Hepatocyte (in vitro differentiated cells): ENCODE data around the gene SEC23IP. TPM values are rescaled to one million over a fixed set of nuclear protein-coding genes. Genes with fewer than 3 reads are reported as not detected.
A peak's percentile ranks its signal among the peaks of the same experiment; 100 is the strongest.
"Not testable (repeated sequence)": the region's sequence is repeated elsewhere in the genome, so short reads cannot be mapped to it uniquely, and the experiment has no call there.

Source experiments
- DNase-seq: peaks from one replicate; pipeline ENCODE4 v3.0.0-alpha.2; 2016; ENCODE audit warnings: low spot score
- H2AFZ ChIP-seq: fragments of 200-600 bp; sonication (generic); 2 replicates; pipeline ENCODE4 v1.6.0; 2016; ENCODE audit warnings: antibody characterized with exemption, mild to moderate bottlenecking
- H3K27ac ChIP-seq: fragments of 200-600 bp; sonication (generic); 2 replicates; pipeline ENCODE4 v1.5.1; 2016; ENCODE audit warnings: mild to moderate bottlenecking
- H3K27me3 ChIP-seq: fragments of 200-600 bp; sonication (generic); 2 replicates; pipeline ENCODE4 v1.6.1; 2016
- H3K36me3 ChIP-seq: fragments of 200-600 bp; sonication (generic); replicated peaks from 2 replicates; pipeline ENCODE4 v1.5.1; 2016; ENCODE audit warnings: low read depth; ENCODE audit not compliant: insufficient read depth
- H3K4me1 ChIP-seq: fragments of 200-600 bp; sonication (generic); 2 replicates; pipeline ENCODE4 v1.5.1; 2016; ENCODE audit warnings: mild to moderate bottlenecking, moderate library complexity; ENCODE audit not compliant: insufficient read depth
- H3K4me2 ChIP-seq: fragments of 200-600 bp; sonication (generic); 2 replicates; pipeline ENCODE4 v1.6.0; 2016
- H3K4me3 ChIP-seq: fragments of 200-600 bp; sonication (generic); 2 replicates; pipeline ENCODE4 v1.5.1; 2016; ENCODE audit warnings: mild to moderate bottlenecking
- H3K79me2 ChIP-seq: fragments of 200-600 bp; sonication (generic); 2 replicates; pipeline ENCODE4 v1.6.0; 2017; ENCODE audit warnings: mild to moderate bottlenecking
- H3K9me2 ChIP-seq: fragments of 200-600 bp; sonication (generic); replicated peaks from 2 replicates; pipeline ENCODE4 v1.6.0; 2017; ENCODE audit warnings: mild to moderate bottlenecking; ENCODE audit not compliant: insufficient read depth
- H3K9me3 ChIP-seq: fragments of 200-600 bp; sonication (generic); 2 replicates; pipeline ENCODE4 v1.5.1; 2016; ENCODE audit warnings: low read depth, mild to moderate bottlenecking
- H4K20me1 ChIP-seq: fragments of 200-600 bp; sonication (generic); 2 replicates; pipeline ENCODE4 v1.6.0; 2016; ENCODE audit warnings: mild to moderate bottlenecking; ENCODE audit not compliant: insufficient read depth, poor library complexity, severe bottlenecking
- EZH2 ChIP-seq: fragments of 200-600 bp; sonication (generic); IDR thresholded peaks from 2 replicates; pipeline ENCODE4 v1.6.1; 2016; ENCODE audit warnings: antibody characterized with exemption, mild to moderate bottlenecking, borderline replicate concordance
- EZH2phosphoT487 ChIP-seq: fragments of 200-600 bp; sonication (generic); IDR thresholded peaks from one replicate; pipeline ENCODE4 v1.6.1; 2018; ENCODE audit warnings: antibody characterized with exemption, mild to moderate bottlenecking, low read depth, moderate library complexity; ENCODE audit not compliant: unreplicated experiment, severe bottlenecking
- WGBS: methylation state at CpG from one replicate; pipeline ENCODE4 v1.1.6; 2016; ENCODE audit warnings: low lambda C conversion rate; ENCODE audit errors: missing lambda C conversion rate; 5-methylcytosine and 5-hydroxymethylcytosine counted together
- polyA plus RNA-seq: library from polyadenylated mRNA; unstranded; fragments of >200 nt; fragmentation: Nextera tagmentation; extraction: Ambion mirVana; gene quantifications from 2 replicates; pipeline ENCODE4 v1.2.1, GENCODE V29; 2016
- total RNA-seq: library from RNA; depleted of rRNA; stranded (reverse); fragments of >200 nt; gene quantifications from 2 replicates; pipeline ENCODE4 v1.2.3, GENCODE V29; 2014
- TF ChIP-seq, protein P1 (sequence below): fragments of 200-600 bp; sonication (generic); IDR thresholded peaks from 2 replicates; pipeline ENCODE4 v1.5.1; 2016; ENCODE audit warnings: antibody characterized with exemption, mild to moderate bottlenecking; ENCODE audit not compliant: poor library complexity

The SEC23IP gene
- total and polyA plus RNA-seq, 2 experiments from 2014 or later, result 27.4 to 39.9 TPM

DNA sequence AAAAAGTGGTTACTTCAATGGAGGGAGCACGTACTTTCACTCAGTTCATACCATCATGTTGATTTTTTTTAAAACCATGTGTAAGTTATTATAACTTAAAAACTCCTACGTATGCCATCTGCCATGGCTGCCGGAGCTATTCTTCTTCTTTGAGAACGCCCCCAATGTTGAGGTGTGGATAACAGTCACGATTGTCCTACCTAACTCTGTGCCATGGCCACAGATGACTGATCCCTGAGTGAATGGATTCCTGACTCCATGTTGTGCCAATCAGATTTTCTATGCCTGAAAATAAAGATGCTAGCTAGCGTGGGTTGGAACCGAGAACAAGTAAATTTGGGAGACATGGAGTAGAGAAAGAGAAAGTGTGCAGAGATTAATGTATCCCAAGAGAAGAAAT lies 25.2 kb upstream of the SEC23IP start:
- TF ChIP-seq EZH2 (no peak), EZH2phosphoT487 (no peak)
- TF ChIP-seq, protein P1, sequence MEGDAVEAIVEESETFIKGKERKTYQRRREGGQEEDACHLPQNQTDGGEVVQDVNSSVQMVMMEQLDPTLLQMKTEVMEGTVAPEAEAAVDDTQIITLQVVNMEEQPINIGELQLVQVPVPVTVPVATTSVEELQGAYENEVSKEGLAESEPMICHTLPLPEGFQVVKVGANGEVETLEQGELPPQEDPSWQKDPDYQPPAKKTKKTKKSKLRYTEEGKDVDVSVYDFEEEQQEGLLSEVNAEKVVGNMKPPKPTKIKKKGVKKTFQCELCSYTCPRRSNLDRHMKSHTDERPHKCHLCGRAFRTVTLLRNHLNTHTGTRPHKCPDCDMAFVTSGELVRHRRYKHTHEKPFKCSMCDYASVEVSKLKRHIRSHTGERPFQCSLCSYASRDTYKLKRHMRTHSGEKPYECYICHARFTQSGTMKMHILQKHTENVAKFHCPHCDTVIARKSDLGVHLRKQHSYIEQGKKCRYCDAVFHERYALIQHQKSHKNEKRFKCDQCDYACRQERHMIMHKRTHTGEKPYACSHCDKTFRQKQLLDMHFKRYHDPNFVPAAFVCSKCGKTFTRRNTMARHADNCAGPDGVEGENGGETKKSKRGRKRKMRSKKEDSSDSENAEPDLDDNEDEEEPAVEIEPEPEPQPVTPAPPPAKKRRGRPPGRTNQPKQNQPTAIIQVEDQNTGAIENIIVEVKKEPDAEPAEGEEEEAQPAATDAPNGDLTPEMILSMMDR, result no peak
- Histone ChIP-seq H3K9me3 (no peaks in the 10 kb centered on the region), H3K4me2 (no peak overlapping the region), H3K4me1 (peaks cover 7% of the 10 kb centered on the region), H3K9me2 (no peaks in the 10 kb centered on the region), H3K4me3 (no peak overlapping the region), H3K27ac (no peak overlapping the region), H3K79me2 (peaks cover 97% of the 10 kb centered on the region), H2AFZ (no peak overlapping the region), H3K36me3 (no peaks in the 10 kb centered on the region), H3K27me3 (no peaks in the 10 kb centered on the region), H4K20me1 (peaks cover 39% of the 10 kb centered on the region)
- 93% methylated on average over 7 of the region's 7 CpGs for WGBS
- no peak for DNase-seq

DNA sequence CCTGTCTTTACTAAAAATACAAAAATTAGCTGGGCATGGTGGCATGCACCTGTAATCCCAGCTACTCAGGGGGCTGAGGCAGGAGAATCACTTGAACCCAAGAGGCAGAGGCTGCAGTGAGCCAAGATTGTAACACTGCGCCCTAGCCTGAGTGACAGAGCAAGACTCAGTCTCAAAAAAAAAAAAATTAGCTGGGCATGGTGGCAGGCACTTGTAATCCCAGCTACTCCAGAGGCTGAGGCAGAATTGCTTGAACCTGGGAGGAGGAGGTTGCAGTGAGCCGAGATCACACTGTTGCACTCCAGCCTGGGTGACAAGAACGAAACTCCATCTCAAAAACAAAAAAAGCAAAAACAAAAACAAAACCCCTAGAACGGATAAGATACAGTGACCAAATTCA lies 23.1 kb upstream of the SEC23IP start:
- H3K79me2 ChIP-seq, result peaks cover 79% of the 10 kb centered on the region
- H4K20me1 ChIP-seq, result peaks cover 39% of the 10 kb centered on the region
- peak overlapping the region; percentile 93 for H3K4me2 ChIP-seq
- H3K27ac ChIP-seq, H3K4me3 ChIP-seq, H3K9me3 ChIP-seq, DNase-seq, H2AFZ ChIP-seq, H3K9me2 ChIP-seq, H3K27me3 ChIP-seq, H3K36me3 ChIP-seq: not testable (repeated sequence)
- 93% methylated on average over 4 of the region's 4 CpGs for WGBS
- peaks cover 17% of the 10 kb centered on the region for H3K4me1 ChIP-seq

DNA sequence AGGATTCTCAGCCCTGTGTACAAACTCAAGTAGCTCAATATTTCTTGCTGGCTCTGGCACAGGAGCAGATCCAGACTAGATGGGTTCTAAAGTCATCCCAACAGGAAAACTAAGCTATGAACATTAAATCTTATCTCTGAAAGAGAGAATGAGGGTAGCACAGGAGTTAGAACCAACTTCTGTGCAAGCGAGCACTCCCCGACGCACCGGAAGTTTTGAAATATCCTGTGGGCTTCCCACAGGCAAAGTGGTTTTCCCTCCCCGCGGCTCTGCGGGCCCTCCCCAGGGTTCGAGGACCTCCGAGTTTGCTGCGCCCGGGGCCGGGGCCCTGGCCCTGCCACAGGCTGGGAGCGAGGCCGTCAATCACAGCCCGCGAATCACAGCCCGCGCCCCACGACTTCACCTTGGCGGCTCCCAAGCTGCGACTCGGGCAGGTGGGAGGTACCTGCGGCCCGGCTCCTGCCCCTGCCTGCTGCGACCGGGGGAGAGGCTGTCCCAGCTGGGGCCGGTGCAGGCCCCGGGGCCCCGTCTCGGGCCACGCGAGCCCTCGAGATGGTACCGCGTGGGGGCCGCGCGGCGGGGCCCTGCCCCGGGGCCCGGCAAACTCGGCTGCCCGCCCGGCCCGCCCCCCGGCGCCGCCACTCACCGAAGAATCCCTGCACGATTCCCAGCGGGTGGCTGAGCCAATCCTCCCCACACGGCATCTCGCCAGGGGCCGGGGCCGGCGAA lies 20.5 kb upstream of the SEC23IP start:
- Histone ChIP-seq H3K4me3 (peak overlapping the region; percentile 37), H3K4me1 (peaks cover 17% of the 10 kb centered on the region), H3K9me2 (no peaks in the 10 kb centered on the region), H3K9me3 (no peaks in the 10 kb centered on the region), H2AFZ (peak overlapping the region; percentile 13), H3K27ac (peak overlapping the region; percentile 85), H3K36me3 (no peaks in the 10 kb centered on the region), H4K20me1 (peaks cover 39% of the 10 kb centered on the region), H3K4me2 (peak overlapping the region; percentile 93), H3K27me3 (no peaks in the 10 kb centered on the region), H3K79me2 (peaks cover 54% of the 10 kb centered on the region)
- peak; percentile 75 for DNase-seq
- TF ChIP-seq, protein P1, result no peak
- TF ChIP-seq EZH2 (no peak), EZH2phosphoT487 (no peak)
- 2% methylated on average over 20 of the region's 56 CpGs for WGBS

DNA sequence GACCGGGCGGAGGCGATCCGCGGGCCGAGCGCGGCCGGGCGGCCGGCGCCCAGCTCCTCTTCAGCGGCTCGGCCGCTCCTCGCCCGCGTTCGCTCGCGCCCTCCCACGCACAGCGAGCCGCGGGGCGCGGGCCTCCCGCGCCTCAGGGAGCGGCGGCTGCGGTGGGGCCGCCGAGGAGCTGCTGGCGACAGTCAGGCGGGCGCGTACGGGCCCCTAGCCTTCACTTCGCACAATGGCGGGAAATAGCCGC lies 20.0 kb upstream of the SEC23IP start, which contains the start of gene MCMBP:
MCMBP (minus strand) TSS at position 234 of the 250 bp plus-strand sequence. CDS start 259 bp downstream, outside the sequence.
- H3K79me2 ChIP-seq, result peaks cover 50% of the 10 kb centered on the region
- WGBS, result under 1% methylated on average over 42 of the region's 42 CpGs
- TF ChIP-seq EZH2 (no peak), EZH2phosphoT487 (no peak)
- TF ChIP-seq, protein P1, result no peak

More for the DNA sequence above, 20.0 kb upstream of the SEC23IP start, which contains the start of gene MCMBP:
- peak within 1 kb of the TSS; percentile 80 for H2AFZ ChIP-seq
- H3K4me1 ChIP-seq, result peaks cover 17% of the 10 kb centered on the region
- no peaks in the 10 kb centered on the region for H3K9me2 ChIP-seq
- peak within 1 kb of the TSS; percentile 37 for H3K4me3 ChIP-seq
- H3K9me3 ChIP-seq, result no peaks in the 10 kb centered on the region
- H3K36me3 ChIP-seq, result no peaks in the 10 kb centered on the region
- peak within 1 kb of the TSS; percentile 93 for H3K4me2 ChIP-seq
- no peak for DNase-seq
- H4K20me1 ChIP-seq, result peaks cover 38% of the 10 kb centered on the region
- H3K27ac ChIP-seq, result peak within 1 kb of the TSS; percentile 85
- H3K27me3 ChIP-seq, result no peaks in the 10 kb centered on the region
